GM03348 (cell line): ENCODE results near the gene PPP1R13B.

Source experiments
- DNase-seq: peaks from one replicate; pipeline ENCODE4 v3.0.0; 2012; ENCODE audit warnings: low spot score

Gene PPP1R13B

DNA sequence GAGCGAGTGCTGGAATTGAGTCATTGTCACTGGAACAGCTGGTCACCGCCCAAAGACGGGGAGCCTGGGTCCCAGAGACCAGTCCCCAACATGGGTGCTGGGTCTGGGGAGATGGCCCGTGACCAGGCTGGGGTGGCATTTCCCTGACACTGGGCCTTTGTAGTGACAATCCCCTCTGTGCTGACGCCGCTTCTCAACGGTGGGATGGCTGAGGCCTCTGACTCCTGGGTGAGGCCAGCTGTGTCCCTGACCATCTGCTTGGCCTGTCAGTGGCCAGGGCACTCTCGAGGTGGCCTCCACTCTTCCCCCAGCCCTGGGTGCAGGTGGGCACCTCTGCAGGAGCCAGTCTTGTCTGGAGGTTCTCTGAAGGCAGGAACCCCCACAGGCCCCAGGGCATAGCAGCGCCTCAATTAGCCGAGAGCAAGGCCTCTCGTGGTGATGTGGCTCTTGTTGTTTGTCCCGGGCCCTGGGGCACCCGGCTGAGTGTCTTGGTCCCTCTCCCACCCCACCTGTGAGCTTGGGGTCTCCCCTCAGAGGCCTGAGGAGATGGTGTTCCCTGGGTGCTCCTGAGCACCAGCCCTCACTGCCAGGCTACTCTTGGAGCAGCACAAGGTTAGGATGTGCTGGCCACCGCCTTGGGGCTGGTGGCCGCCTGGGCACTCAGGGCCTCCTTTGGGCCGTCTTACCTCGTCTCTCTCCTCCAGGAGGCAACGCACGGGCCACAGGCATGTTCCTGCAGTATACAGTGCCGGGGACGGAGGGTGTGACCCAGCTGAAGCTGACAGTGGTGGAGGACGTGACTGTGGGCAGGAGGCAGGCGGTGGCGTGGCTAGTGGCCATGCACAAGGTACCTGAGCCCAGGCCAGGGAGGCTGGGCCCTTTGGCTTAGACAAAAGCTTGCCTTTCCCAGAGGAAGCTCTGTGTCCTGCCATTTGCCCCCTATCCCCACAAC, 115.2 kb downstream of the PPP1R13B start:
- no peak for DNase-seq

- no peak for DNase-seq
Observed at GRCh38 chr14:103731481-103731880, 115.9 kb downstream of the PPP1R13B start.

DNA sequence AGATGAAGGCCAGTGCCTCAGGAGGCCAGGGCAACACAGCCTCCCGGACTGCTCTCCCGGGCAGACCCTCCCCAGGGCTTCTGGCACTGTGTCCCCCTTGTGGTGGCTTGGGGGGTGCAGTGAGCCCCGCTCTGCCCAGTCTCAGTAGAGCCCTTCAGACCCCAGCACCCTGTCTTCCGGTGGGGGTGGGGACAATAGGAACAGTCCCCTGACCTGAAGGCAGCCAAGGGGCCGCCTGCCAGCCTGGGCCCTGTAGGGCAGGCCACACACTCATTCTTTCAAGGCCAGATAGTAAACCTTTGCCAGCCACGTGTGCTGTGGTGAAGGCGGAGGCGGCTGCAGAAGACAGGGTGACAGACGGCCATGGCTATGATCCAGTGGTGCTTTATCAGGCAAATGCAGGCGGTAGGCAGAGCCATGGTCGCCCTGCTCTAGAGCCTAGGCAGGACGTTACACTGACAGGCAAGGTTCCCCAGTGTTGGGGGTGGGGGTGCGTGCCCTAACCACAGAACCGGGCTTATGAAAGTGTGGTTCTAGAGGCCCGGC, 116.8 kb downstream of the PPP1R13B start:
- no peak for DNase-seq

DNA sequence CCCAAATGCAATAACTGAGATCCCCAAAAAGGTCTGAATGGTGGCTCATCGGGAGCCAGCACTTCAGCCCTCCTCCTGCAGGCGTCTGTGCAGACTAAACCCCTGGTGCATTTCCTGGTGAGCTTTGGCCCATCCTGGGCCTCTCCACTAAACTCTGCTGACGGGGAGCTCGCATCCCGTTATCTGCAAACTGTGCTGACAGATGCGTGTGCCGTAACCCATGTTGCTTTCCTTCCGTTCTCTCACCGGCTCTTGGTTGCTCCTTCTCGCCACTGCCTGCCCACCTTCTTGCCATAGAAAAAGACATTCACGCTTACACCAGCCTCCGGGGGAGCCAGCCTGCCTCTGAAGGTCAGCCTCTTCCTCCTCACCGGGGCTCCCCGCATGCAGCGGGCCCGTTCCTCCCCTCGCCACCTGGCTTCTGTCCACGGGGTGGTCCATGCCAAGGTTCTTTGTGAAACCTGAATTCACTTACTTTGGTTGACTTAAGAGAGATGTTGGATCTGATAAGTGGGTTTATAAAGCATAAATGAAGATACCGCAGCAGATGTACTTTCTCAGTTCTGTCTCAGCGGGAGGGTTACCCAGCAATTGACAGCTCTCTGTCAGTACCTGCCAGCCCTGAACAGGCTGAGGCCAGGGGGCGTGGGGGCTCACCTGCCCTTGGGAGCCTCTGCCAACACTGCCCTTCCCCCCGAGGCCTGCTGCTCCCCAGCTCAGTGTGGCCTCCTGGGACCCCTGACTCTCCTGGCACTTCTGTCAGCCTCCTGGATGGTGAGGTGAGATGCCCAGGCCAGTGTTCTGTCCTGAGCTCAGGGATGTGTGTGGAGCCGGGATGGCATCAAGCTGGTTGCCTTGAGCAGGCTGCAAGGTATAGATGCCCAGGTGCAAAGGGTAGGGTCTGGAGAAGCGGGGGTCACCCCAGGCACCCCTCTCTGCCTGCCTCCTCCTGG, 117.6 kb downstream of the PPP1R13B start:
- DNase-seq, result no peak

- no peak for DNase-seq
Observed at GRCh38 chr14:103728721-103729120, 118.7 kb downstream of the PPP1R13B start.

GRCh38 chr14:103728141-103728540, 119.2 kb downstream of the PPP1R13B start:
- DNase-seq, result no peak

GRCh38 chr14:103727313-103727980, 119.9 kb downstream of the PPP1R13B start:
- no peak for DNase-seq

- DNase-seq, result no peak
Observed at GRCh38 chr14:103726474-103726873, 120.9 kb downstream of the PPP1R13B start.

GRCh38 chr14:103725739-103726395, 121.5 kb downstream of the PPP1R13B start:
- no peak for DNase-seq

- DNase-seq, result no peak
Observed at GRCh38 chr14:103725001-103725682, 122.2 kb downstream of the PPP1R13B start.

- peak; percentile 54 for DNase-seq
Observed at GRCh38 chr14:103724116-103724515, 123.3 kb downstream of the PPP1R13B start.

DNA sequence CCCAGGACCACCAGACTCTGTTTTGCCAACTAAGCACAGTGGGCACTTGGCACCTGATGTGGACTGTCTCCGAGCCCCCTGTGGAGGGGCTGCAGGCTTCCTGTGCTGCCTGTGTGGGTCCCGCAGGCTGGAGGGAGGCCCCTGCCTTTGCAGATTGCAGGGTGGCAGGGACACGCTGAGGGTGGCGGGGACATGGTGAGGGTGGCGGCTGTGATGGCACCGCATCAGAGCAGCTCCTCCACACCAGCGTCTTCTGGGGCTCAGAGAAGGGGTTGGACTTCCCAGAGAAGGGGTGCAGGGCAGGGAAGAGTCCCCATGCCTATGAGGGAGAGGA, 123.7 kb downstream of the PPP1R13B start:
- no peak for DNase-seq

DNA sequence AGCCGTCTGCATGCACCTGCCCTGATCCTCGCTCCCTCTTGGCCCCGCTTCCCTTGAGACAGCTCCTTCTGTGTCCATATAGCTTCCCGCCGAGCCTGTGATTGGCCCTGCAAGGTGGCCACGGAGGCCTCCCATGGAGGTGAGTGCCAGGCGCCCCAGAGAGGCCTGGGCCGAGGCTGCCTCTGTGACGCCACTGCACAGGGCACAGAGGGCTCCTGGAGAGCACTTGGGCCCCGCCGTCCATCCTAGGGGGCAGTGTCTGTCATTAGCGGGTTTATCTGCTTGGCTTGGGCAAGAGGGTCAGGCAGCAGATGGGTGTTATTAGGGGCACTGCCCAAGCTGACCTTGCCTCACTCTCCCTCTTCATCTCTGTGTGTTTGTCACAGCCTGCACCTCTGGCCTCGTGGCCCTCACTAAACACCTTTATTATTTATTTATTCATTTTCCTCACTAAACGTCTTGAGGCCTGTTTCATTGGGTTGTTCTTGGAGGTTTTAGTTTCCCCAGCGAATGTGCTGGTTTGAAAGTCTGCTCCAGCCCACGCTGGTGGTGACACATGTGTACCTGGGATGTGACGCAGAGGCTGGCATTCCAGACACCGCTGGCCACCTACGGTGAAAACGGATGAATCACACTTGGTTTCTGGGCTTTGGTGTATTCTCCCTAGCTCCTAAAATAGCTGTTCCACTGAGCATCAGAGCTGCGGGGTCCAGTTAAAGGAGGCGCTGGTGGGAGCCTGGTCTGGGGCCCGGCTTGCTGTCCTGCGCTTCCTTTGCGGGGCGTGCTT, 125.8 kb downstream of the PPP1R13B start:
- DNase-seq, result no peak

DNA sequence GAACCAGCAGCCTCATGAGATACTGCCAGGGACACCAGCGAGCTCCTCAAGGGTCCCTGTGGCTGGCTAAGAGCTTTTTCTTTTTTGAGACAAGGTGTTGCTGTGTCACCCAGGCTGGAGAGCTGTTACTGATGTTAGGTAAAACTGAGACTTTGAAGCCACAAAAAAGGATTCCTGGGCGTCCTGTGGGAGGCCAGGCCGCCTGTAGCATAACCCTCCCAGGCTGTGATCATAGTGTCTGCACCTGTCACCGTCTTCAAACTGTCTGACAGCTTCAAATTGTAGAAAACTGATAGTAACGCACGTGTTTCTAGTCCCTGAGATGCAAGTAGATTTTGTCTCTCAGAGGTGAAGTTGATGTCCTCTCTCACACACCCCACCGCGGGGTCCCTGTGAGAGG, 127.6 kb downstream of the PPP1R13B start:
- DNase-seq, result no peak

- DNase-seq, result no peak
Observed at GRCh38 chr14:103718572-103718971, 128.8 kb downstream of the PPP1R13B start.

DNA sequence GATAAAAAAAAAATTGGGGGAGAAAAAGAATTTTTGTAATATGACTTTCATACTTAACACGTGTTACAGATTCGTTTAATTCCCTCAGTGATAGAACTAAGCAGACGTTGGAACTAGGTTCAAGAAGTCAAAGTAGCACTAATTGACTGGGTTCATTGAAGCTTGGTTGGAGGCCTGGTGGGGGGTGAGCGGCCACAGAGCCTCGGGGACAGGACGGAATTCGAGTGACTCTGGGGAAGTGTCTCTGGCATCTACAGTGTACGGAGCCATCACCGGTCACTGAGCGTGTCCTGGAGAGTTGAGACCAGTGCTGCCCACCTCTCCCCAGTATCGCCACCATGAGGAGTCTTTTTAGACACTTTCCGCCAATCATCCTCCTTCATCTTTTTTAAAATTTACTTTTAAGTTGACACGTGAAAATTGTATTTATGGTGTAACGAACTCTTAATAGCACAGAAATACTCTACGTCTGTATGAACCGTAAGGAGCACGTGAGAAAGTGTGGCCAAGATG, 130.4 kb downstream of the PPP1R13B start:
- no peak for DNase-seq

DNA sequence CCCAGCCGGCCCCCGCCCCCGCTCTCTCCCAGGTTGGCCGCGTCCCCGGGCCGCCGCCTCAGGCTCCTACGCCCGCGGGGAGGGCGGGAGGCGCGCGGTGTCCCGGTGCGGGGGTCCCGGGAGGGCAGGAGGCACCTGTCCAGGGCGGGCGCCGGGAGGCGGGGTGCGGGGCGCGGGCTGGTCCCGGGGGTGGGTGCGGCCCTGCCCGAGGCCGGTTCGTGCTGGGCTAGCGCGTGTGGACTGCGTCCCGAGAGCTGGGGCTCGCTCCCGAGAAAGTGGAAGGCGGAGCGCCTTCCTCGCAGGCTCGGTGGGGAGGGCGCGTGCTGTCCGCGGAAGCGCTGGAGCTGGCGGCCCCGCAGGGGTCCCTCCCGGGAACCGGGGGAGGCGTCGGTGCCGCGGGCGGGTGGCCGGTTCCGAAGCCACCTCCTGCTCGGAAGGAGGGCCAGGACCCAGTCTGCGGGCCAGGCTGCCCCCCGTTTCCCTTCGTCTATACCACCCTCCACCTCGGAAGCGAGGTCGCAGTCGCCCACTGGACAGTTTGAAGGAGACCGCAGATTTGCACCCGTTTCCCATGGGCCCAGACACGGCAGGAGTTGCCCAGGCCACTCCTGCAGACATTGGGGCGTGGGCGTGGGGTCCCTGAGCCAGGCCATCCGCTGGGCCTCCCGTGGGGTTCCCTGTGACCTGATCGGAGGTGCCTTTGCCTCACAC, 131.1 kb downstream of the PPP1R13B start:
- peak; percentile 77 for DNase-seq

GRCh38 chr14:103715052-103716000, 132.0 kb downstream of the PPP1R13B start, which contains the start of the genes XRCC3 and ZFYVE21:
TSS of gene XRCC3 (minus strand) at chr14:103715451. CDS start at chr14:103711087, 4,364 bp downstream.
TSS of gene ZFYVE21 (plus strand) at chr14:103715810. CDS start at chr14:103715842, 32 bp downstream.
- peak; percentile 100 for DNase-seq
